COLO668 (cell line): Measurements from ENCODE around the gene TLR7.

Experiments
- DNase-seq: peaks from one replicate; lab custom pipeline; 2025; ENCODE audit not compliant: unreplicated experiment; lab: John Stamatoyannopoulos, UW

Gene TLR7

GRCh38 chrX:12922599-12922919 lies 55.7 kb downstream of the TLR7 start:
- no peak for DNase-seq

GRCh38 chrX:12929701-12930100 lies 62.8 kb downstream of the TLR7 start:
- DNase-seq: no peak

GRCh38 chrX:12930150-12930549 lies 63.3 kb downstream of the TLR7 start:
- no peak for DNase-seq

- no peak for DNase-seq
These were observed 65.4 kb downstream of the TLR7 start for GRCh38 chrX:12932244-12932643.

- DNase-seq: no peak
These were observed 68.0 kb downstream of the TLR7 start for GRCh38 chrX:12934850-12935249.

- no peak for DNase-seq
These were observed 70.1 kb downstream of the TLR7 start for GRCh38 chrX:12936947-12937346.
